Muscle of arm (tissue), 14 donors: ENCODE data around the gene CENPM. TPM values are rescaled to one million over a fixed set of nuclear protein-coding genes. Genes with fewer than 3 reads are reported as not detected.

ENCODE experiments used
- DNase-seq: peaks from one replicate; pipeline ENCODE4 v3.0.0-alpha.2; 2013
- long read RNA-seq, 11 donors: transcript quantifications; one replicate each; lab custom pipeline, GENCODE V29; 2026
- polyA plus RNA-seq, 12 donors: library from polyadenylated mRNA; unstranded; fragments of 120-200 nt; gene quantifications; one replicate each; pipeline ENCODE4 v1.2.1, GENCODE V29; 2013; ENCODE audit not compliant: insufficient read length in 12 of 12

The CENPM gene, protein sequence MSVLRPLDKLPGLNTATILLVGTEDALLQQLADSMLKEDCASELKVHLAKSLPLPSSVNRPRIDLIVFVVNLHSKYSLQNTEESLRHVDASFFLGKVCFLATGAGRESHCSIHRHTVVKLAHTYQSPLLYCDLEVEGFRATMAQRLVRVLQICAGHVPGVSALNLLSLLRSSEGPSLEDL
- 1 to 10 TPM in 10 of 12 donors, not detected in 2; 4.5 to 9.3 (median 6.1) TPM for polyA plus RNA-seq
- long read RNA-seq, donor 1, transcript CENPM-201 (6 exons, 966 nt), result major isoform, 7 of 9 reads
- long read RNA-seq, donor 1, partial matches to known transcripts, result 0 of 9 reads
- long read RNA-seq, donor 1, other reads (novel, unspliced or antisense), result 0 of 9 reads
- long read RNA-seq, donor 2, partial matches to known transcripts, result 0 of 4 reads
- long read RNA-seq, donor 2, other reads (novel, unspliced or antisense), result 0 of 4 reads
- long read RNA-seq, donor 3, partial matches to known transcripts, result 0 of 4 reads
- long read RNA-seq, donor 3, other reads (novel, unspliced or antisense), result 0 of 4 reads
- long read RNA-seq, donor 4, partial matches to known transcripts, result 0 of 2 reads
- long read RNA-seq, donor 4, other reads (novel, unspliced or antisense), result 0 of 2 reads
- long read RNA-seq, donor 5, transcript CENPM-201 (6 exons, 966 nt), result major isoform, 7 of 7 reads
- long read RNA-seq, donor 5, partial matches to known transcripts, result 0 of 7 reads
- long read RNA-seq, donor 5, other reads (novel, unspliced or antisense), result 0 of 7 reads
- long read RNA-seq, donor 6, partial matches to known transcripts, result 0 of 5 reads
- long read RNA-seq, donor 6, other reads (novel, unspliced or antisense), result 0 of 5 reads
- long read RNA-seq, donor 7, partial matches to known transcripts, result 0 of 2 reads
- long read RNA-seq, donor 7, other reads (novel, unspliced or antisense), result 0 of 2 reads
- long read RNA-seq, donor 8, transcript CENPM-201 (6 exons, 966 nt), result major isoform, 7 of 7 reads
- long read RNA-seq, donor 8, partial matches to known transcripts, result 0 of 7 reads
- long read RNA-seq, donor 8, other reads (novel, unspliced or antisense), result 0 of 7 reads
- long read RNA-seq, donor 9, transcript CENPM-201 (6 exons, 966 nt), result major isoform, 6 of 6 reads
- long read RNA-seq, donor 9, partial matches to known transcripts, result 0 of 6 reads
- long read RNA-seq, donor 9, other reads (novel, unspliced or antisense), result 0 of 6 reads
- long read RNA-seq, donor 10, partial matches to known transcripts, result 0 of 3 reads
- long read RNA-seq, donor 10, other reads (novel, unspliced or antisense), result 0 of 3 reads
- long read RNA-seq, donor 11, transcript CENPM-201 (6 exons, 966 nt), result major isoform, 9 of 13 reads
- long read RNA-seq, donor 11, partial matches to known transcripts, result 0 of 13 reads
- long read RNA-seq, donor 11, other reads (novel, unspliced or antisense), result 0 of 13 reads

GRCh38 chr22:41946629-41947423, at the start of gene CENPM:
Gene CENPM (minus strand): TSS chr22:41947152. CDS start chr22:41947076, 76 bp downstream.
- peak; percentile 95 for DNase-seq

DNA sequence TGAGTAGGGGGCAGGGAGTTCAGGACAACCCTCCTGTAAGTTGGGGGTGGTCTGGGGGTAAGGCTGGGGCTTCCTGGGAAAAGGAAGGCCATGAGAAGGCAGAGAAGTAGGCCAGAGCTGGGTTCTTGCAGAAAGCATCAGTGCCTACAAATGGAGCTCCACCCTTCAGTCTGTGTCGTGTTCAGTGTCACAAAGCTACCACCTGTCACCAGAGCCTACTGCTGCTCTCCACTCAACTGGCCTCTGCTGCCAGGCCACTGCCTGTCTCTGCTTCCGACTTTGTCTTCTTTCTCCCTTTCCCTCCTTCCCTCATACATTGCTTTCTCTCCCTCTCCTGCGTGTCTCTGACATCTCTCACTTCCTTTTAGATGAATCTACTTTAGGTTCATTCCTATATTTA, 48.3 kb upstream of the CENPM start:
- DNase-seq, result no peak

DNA sequence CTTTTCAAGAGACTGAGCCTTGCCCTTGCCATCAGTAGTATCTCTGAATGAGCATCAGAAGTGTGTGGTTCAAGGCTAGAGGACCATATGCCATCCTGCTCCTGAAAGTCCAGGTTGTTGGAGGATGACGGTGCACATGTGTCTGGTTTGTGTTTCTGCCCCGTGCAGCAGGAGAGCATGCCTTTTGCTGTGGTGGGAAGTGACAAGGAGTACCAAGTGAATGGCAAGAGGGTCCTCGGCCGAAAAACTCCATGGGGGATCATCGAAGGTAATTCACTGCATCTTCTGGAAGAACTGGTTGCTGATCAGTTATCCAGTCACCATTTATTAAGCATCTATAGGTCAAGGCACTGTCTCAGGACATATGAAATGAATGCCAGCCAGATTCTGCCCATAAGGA, 45.5 kb upstream of the CENPM start:
- DNase-seq, result no peak

GRCh38 chr22:41991111-41991510, 44.2 kb upstream of the CENPM start:
- DNase-seq, result no peak

DNA sequence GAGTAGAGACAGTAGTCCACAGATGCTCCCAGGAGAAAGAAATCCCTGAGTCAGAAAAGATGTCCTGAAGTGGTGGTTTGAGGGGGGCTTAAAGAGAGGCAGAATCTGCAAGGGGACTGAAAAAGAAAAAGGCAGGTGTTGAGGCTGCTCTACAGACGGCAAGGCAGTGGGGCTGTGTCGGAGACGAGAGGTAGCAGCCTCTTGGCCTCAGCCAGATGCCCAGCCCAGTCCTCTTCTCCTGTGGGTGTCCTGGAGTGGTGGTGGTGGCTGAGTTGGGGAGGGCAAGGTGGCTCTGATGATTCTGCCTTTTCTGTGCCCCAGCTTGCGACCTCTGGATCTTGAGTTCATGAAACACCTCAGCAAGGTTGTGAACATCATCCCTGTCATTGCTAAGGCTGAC, 42.3 kb upstream of the CENPM start:
- DNase-seq, result no peak

DNA sequence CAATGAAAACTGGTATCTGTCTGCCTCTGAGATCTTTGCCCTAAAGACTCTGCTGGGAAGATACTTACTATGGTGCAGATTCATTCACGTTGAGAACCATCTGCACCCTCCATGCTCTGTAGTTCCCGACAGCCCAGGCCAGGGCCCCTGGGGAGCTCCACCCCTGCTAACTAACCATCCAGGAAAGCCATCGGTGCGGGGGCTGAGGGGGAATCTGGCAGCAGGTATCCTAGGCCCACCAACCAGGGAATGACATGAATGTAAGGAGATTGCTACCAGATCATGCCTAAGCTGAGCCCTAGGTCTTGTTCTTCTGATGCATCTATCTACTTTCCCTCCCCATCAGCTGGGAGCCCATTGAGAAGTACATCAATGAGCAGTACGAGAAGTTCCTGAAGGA, 40.3 kb upstream of the CENPM start:
- no peak for DNase-seq

GRCh38 chr22:41983513-41984405, 36.8 kb upstream of the CENPM start:
- DNase-seq, result no peak

DNA sequence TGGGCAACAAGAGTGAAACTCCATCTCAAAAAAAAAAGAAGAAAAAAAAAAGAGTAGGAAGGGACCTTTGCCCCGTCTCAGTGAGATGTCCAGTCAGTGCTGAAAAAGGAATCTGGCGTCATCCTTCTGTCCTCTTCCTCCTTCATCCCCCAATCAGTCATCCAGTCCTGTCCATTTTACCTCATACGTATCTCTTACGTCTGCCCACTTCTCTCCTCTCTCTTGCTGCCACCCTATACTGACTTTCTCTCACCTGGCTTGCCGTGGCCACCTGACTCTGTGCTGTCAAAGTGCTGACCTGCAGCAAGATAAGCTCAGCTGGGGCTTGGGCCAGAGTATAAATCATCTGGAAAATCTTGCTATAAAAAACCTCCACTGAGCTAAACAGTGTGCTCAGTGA, 35.9 kb upstream of the CENPM start:
- no peak for DNase-seq

DNA sequence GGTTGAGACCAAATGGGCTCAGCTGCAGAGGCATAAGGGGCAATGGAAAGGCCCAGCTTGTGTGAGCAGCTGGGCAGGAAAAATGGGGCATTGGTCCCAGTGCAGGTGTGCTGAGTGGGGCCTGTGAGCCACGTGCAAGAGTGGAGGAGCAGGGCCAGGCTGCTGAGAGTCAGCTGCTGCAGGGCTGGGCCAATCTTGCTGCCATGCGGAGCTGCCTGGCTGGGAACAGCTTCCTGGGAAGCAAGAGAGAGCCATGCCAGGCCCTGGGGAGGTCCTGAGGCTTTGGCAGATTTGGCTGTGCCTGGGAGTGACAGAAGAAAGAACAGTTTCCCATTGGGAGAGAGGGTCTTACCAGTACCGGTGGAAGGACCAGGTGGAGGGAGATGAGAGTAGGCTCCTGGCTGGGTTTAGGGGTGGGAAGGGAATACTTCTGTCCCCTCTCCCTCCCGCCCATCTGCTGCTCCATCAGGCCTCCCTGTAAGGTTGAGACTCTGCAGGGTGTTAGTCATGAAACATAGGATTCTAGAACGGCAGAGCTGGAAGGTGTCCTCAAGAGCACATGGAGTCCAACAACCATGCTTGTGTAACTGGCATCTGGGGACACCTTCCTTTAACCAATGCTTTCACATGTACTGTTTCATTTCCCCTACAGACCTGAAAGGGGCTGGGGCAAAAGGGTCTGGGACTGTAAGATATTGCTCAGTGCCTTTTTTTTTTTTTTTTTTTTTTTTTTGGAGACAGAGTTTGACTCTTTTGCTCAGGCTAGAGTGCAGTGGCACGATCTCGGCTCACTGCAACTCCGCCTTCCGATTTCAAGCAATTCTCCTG, 32.7 kb upstream of the CENPM start:
- DNase-seq, result no peak

- DNase-seq, result no peak
Observed at GRCh38 chr22:41978732-41979131, 31.8 kb upstream of the CENPM start.

- DNase-seq, result no peak
Observed at GRCh38 chr22:41976961-41977566, 30.1 kb upstream of the CENPM start.

- no peak for DNase-seq
Observed at GRCh38 chr22:41976070-41976901, 29.3 kb upstream of the CENPM start.

GRCh38 chr22:41975299-41976069, 28.5 kb upstream of the CENPM start:
- no peak for DNase-seq

DNA sequence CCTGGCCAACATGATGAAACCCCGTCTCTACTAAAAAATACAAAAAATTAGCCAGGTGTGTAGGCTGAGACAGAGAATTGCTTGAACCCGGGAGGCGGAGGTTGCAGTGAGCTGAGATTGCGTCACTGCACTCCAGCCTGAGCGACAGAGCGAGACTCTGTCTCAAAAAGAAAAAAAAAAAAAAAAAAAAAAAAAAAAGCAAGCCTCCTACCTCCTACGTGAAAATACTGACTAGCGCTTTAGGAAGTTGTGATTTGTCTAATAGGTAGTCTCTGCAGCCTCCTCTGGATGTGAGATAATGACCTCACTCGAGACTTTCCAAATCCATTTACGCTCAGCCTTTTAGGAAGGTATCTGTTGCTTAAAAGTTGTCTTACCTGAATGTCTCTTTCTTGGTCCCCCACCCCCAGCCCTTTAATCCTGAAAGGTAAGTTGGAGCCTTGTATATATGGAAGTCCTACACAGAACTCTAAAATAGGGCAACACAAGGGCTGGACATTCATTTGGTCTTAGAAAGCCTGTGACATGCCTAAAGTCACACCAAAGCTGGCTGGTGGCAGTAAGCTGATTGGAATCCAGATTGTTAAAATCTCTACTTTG, 27.8 kb upstream of the CENPM start:
- DNase-seq, result no peak

- no peak for DNase-seq
Observed at GRCh38 chr22:41971431-41971830, 24.5 kb upstream of the CENPM start.

- DNase-seq, result no peak
Observed at GRCh38 chr22:41970601-41971000, 23.6 kb upstream of the CENPM start.
